SKM-1 treated with dmso at 0.1 percent for 144 hours (cell line): ENCODE results near the gene ATG9A.
"Not testable (repeated sequence)": the region's sequence is repeated elsewhere in the genome, so short reads cannot be mapped to it uniquely, and the experiment has no call there.

Experiments
- DNase-seq: peaks from one replicate; lab custom pipeline; 2025; ENCODE audit not compliant: unreplicated experiment; lab: John Stamatoyannopoulos, UW

Gene ATG9A

DNA sequence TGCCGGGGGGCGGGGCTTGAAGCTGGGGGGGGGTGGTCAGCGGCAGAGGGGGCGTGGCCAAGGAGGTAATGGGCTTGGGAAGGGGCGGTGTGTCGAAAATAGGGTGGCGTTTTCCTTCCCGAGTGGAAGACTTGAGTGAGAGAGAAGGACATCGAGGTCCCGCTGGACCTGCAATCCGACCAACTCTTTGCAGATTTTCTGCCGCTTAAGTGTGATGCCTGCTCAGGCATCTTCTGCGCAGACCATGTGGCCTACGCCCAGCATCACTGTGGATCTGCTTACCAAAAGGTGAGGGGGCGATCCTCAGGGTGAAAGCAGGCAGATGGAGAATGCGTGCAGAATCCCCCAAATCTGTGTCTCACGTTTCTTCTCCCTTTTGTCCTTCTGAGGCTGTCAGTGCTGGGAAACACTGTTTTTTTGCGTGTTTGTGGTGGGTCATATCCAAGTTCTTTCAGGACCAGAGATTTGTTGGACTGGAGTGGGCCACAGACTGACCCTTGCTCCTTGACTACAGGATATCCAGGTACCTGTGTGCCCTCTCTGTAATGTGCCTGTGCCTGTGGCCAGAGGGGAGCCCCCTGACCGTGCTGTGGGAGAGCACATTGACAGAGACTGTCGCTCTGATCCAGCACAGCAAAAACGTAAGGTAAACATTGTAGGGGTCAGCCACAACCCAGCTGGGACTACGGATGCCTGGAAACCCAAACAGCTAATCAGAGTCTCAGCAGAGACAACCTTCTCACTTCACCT is 22.1 kb downstream of the ATG9A start:
- DNase-seq, result no peak

- peak; percentile 88 for DNase-seq
These were observed 22.9 kb downstream of the ATG9A start, which contains the start of gene ZFAND2B for GRCh38 chr2:219206328-219207133. Gene ZFAND2B (plus strand): TSS chr2:219206782. CDS start chr2:219206988, 206 bp downstream.

DNA sequence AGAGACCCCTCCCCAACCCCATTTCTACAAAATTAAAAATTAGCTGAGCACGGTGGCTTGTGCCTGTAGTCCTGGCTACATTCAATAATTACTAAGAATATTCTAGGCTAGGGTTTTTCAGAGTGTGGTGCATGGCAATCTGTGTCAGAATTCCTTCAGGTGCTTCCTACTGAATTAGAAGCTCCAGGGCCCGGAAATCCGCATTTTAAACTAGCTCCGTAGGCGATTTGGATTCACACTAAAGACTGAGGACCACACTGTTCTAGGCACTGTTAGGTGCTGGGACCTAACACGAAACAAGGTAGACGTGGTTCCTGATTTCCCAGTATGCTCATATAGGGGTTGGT is 23.5 kb downstream of the ATG9A start:
- no peak for DNase-seq

DNA sequence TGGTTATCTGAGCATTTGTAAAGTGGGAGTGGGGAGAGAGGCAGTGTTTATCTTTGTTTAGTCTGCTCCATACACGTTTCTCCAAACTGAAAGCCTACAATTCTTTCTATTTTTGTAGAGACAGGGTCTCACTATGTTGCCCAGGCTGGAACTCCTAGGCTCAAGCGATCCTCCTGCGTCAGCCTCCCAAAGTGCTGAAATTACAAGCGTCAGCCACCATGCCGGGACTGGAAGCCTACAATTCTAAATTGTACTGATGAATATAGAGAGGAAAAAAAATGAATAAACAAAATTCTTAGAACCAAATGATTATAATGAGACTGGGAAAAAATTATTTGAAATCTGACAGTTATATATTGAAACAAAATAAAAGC is 24.3 kb downstream of the ATG9A start:
- no peak for DNase-seq

DNA sequence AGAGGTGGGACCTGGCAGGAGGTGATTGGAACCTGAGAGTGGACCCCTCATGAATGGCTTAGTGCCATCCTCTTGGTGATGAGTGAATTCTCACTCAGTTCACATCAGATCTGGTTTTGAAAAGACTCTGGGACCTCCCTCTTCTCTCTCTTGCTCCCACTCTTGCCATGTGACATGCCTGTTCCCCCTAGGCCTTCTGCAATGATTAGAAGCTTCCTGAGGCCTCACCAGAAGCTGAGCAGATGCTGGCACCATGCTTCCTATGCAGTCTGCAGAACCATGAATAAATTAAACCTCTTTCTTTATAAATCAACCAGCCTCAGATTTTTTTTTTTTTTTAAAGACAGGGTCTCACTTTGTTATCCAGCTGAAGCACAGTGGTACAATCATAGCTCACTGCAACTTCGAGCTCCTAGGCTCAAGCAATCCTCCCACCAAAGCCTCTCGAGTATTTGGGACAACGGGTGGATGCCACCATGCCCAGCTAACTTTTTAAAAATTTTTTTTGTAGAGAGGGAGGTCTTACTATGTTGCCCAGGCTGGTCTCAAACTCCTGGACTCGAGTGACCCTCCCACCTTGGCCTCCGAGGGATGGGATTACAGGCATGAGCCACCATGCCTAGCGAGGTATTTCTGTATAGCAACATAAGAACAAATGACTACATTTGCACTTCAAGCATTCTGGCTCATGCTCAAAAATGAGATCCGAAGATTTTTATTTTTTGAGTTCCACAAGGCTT is 24.8 kb downstream of the ATG9A start:
- DNase-seq, result no peak

GRCh38 chr2:219201331-219201730 is 28.1 kb downstream of the ATG9A start:
- DNase-seq, result not testable (repeated sequence)

DNA sequence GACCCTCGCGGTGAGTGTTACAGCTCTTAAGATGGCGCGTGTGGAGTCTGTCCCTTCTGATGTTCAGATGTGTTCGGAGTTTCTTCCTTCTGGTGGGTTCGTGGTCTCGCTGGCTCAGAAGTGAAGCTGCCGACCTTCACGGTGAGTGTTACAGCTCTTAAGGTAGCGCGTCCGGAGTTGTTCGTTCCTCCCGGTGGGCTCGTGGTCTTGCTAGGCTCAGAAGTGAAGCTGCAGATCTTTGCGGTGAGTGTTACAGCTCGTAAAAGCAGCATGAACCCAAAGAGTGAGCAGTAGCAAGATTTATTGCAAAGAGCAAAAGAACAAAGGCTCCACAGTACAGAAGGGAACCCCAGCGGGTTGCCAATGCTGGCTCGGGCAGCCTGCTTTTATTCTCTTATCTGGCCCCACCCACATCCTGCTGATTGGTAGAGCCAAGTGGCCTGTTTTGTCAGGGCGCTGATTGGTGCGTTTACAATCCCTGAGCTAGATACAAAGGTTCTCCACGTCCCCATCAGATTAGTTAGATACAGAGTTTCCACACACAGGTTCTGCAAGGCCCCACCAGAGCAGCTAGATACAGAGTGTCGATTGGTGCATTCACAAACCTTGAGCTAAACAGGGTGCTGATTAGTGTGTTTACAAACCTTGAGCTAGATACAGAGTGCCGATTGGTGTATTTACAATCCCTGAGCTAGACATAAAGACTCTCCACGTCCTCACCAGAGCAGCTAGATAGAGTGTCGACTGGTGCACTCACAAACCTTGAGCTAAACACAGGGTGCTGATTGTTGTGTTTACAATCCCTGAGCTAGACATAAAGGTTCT is 28.7 kb downstream of the ATG9A start:
- DNase-seq, result not testable (repeated sequence)

GRCh38 chr2:219199470-219200211 is 29.8 kb downstream of the ATG9A start:
- no peak for DNase-seq

DNA sequence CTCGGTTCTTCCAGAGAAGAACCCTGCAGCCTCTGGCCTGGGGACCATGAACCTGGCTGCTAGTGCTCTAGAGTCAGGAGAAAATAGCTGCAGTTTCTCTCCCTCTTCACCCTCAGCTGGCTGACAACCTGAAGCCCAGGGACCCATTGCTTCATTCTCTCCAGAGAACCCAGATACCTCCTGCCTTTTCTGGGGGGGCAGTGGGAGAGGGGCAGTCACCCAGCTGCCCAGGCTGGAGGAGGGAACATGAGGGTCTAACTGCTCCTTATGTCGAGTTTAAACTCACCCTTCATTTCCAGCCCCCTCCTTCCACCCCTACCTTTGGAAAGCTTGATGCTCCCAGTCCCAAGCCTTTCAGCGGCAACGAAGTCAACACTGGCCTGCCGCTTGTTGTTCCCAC is 30.5 kb downstream of the ATG9A start:
- no peak for DNase-seq

- no peak for DNase-seq
These were observed 32.0 kb downstream of the ATG9A start for GRCh38 chr2:219197388-219197787.

GRCh38 chr2:219186754-219187456 is 42.5 kb downstream of the ATG9A start:
- no peak for DNase-seq

- no peak for DNase-seq
These were observed 45.3 kb downstream of the ATG9A start for GRCh38 chr2:219184121-219184520.

DNA sequence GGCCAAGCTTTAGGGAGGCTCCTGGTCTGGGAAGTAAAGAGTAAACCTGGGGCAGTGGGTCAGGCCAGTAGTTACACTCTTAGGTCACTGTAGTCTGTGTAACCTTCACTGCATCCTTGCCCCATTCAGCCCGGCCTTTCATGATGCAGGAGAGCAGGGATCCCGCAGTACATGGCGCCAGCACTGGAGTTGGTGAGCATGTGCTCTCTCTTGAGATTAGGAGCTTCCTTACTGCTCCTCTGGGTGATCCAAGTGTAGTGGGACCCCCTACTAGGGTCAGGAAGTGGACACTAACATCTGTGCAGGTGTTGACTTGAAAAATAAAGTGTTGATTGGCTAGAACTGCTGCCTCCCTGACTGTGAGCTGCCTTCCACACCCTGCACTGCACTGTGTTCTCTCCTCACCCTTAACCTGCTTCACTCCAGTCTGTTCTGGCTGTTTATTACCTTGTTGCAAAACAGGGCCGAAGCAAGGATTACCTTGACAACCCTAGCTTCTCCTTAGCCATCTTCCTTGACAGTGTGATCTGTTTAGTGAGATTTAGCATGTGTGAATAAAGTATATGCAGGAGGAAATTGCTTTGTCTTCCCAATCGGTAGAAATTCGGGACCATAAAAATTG is 46.2 kb downstream of the ATG9A start:
- no peak for DNase-seq

- no peak for DNase-seq
These were observed 46.9 kb downstream of the ATG9A start for GRCh38 chr2:219182331-219183150.

- DNase-seq, result no peak
These were observed 47.9 kb downstream of the ATG9A start for GRCh38 chr2:219181531-219181930.

GRCh38 chr2:219180961-219181360 is 48.5 kb downstream of the ATG9A start:
- no peak for DNase-seq

- DNase-seq, result no peak
These were observed 49.6 kb downstream of the ATG9A start for GRCh38 chr2:219179601-219180465.
